T-helper 1 cell treated with Interleukin-12 subunit alpha and Interleukin-12 subunit beta and Interleukin-4 antibody, amounts not matched to agents 30 μg/mL and 1 μg/mL, for 36 hours (primary cell): ENCODE results near the gene EMX1.

Source experiments
- H3K27ac Mint-ChIP-seq: one replicate; pipeline ENCODE4 v1.8.0; 2021; ENCODE audit warnings: mild to moderate bottlenecking, mixed read lengths
- H3K27me3 Mint-ChIP-seq: one replicate; pipeline ENCODE4 v1.8.0; 2021; ENCODE audit warnings: low read depth, mixed read lengths
- H3K36me3 Mint-ChIP-seq: one replicate; pipeline ENCODE4 v1.8.0; 2021; ENCODE audit warnings: low read depth, mixed read lengths
- H3K4me1 Mint-ChIP-seq: one replicate; pipeline ENCODE4 v1.8.0; 2021; ENCODE audit warnings: low read depth, mixed read lengths
- H3K4me3 Mint-ChIP-seq: one replicate; pipeline ENCODE4 v1.8.0; 2021; ENCODE audit warnings: mild to moderate bottlenecking, moderate library complexity, mixed read lengths
- H3K9me3 Mint-ChIP-seq: one replicate; pipeline ENCODE4 v1.8.0; 2021; ENCODE audit warnings: mixed read lengths

The EMX1 gene

GRCh38 chr2:72940361-72940760 lies 23.0 kb downstream of the EMX1 start:
- Mint-ChIP-seq H3K9me3 (no peaks in the 10 kb centered on the region), H3K4me1 (no peaks in the 10 kb centered on the region), H3K36me3 (no peaks in the 10 kb centered on the region), H3K4me3 (no peak overlapping the region), H3K27ac (no peak overlapping the region), H3K27me3 (peaks cover 6% of the 10 kb centered on the region)

GRCh38 chr2:72940786-72941185 lies 23.5 kb downstream of the EMX1 start:
- Mint-ChIP-seq H3K36me3 (no peaks in the 10 kb centered on the region), H3K27ac (no peak overlapping the region), H3K4me1 (no peaks in the 10 kb centered on the region), H3K9me3 (no peaks in the 10 kb centered on the region), H3K4me3 (no peak overlapping the region), H3K27me3 (peaks cover 2% of the 10 kb centered on the region)

- Mint-ChIP-seq H3K4me3 (no peak overlapping the region), H3K9me3 (no peaks in the 10 kb centered on the region), H3K36me3 (no peaks in the 10 kb centered on the region)
Measured at GRCh38 chr2:72942293-72942692, 25.0 kb downstream of the EMX1 start.

GRCh38 chr2:72942881-72943418 lies 25.6 kb downstream of the EMX1 start:
- Mint-ChIP-seq H3K27ac (no peak overlapping the region), H3K4me1 (no peaks in the 10 kb centered on the region), H3K36me3 (no peaks in the 10 kb centered on the region), H3K4me3 (no peak overlapping the region), H3K9me3 (no peaks in the 10 kb centered on the region), H3K27me3 (no peaks in the 10 kb centered on the region)

More at GRCh38 chr2:72942293-72942692, 25.0 kb downstream of the EMX1 start:
- Mint-ChIP-seq H3K27me3 (no peaks in the 10 kb centered on the region), H3K4me1 (no peaks in the 10 kb centered on the region), H3K27ac (no peak overlapping the region)

- H3K4me3 Mint-ChIP-seq: no peak overlapping the region
- H3K9me3 Mint-ChIP-seq: no peaks in the 10 kb centered on the region
Measured at GRCh38 chr2:72943540-72944395, 26.4 kb downstream of the EMX1 start.

GRCh38 chr2:72944804-72945449 lies 27.6 kb downstream of the EMX1 start:
- H3K27me3 Mint-ChIP-seq: no peaks in the 10 kb centered on the region
- peaks cover 4% of the 10 kb centered on the region for H3K4me1 Mint-ChIP-seq
- no peaks in the 10 kb centered on the region for H3K36me3 Mint-ChIP-seq
- H3K4me3 Mint-ChIP-seq: no peak overlapping the region
- H3K9me3 Mint-ChIP-seq: no peaks in the 10 kb centered on the region
- no peak overlapping the region for H3K27ac Mint-ChIP-seq

More at GRCh38 chr2:72943540-72944395, 26.4 kb downstream of the EMX1 start:
- Mint-ChIP-seq H3K27ac (no peak overlapping the region), H3K36me3 (no peaks in the 10 kb centered on the region), H3K27me3 (no peaks in the 10 kb centered on the region), H3K4me1 (peaks cover 1% of the 10 kb centered on the region)

GRCh38 chr2:72945450-72946019 lies 28.2 kb downstream of the EMX1 start:
- H3K36me3 Mint-ChIP-seq: no peaks in the 10 kb centered on the region
- no peaks in the 10 kb centered on the region for H3K27me3 Mint-ChIP-seq
- H3K4me1 Mint-ChIP-seq: peaks cover 4% of the 10 kb centered on the region
- H3K4me3 Mint-ChIP-seq: no peak overlapping the region
- H3K9me3 Mint-ChIP-seq: no peaks in the 10 kb centered on the region
- no peak overlapping the region for H3K27ac Mint-ChIP-seq

- no peak overlapping the region for H3K27ac Mint-ChIP-seq
- no peaks in the 10 kb centered on the region for H3K9me3 Mint-ChIP-seq
- H3K4me1 Mint-ChIP-seq: peaks cover 4% of the 10 kb centered on the region
- no peak overlapping the region for H3K4me3 Mint-ChIP-seq
- no peaks in the 10 kb centered on the region for H3K27me3 Mint-ChIP-seq
- H3K36me3 Mint-ChIP-seq: no peaks in the 10 kb centered on the region
Measured at GRCh38 chr2:72946466-72946865, 29.1 kb downstream of the EMX1 start.

- Mint-ChIP-seq H3K9me3 (no peaks in the 10 kb centered on the region), H3K27ac (no peak overlapping the region), H3K36me3 (no peaks in the 10 kb centered on the region)
Measured at GRCh38 chr2:72947952-72948830, 30.9 kb downstream of the EMX1 start.

GRCh38 chr2:72949045-72949444 lies 31.7 kb downstream of the EMX1 start:
- Mint-ChIP-seq H3K9me3 (no peaks in the 10 kb centered on the region), H3K27ac (no peak overlapping the region), H3K4me1 (peaks cover 16% of the 10 kb centered on the region), H3K36me3 (no peaks in the 10 kb centered on the region), H3K4me3 (no peak overlapping the region), H3K27me3 (no peaks in the 10 kb centered on the region)

More at GRCh38 chr2:72947952-72948830, 30.9 kb downstream of the EMX1 start:
- Mint-ChIP-seq H3K4me1 (peaks cover 8% of the 10 kb centered on the region), H3K27me3 (no peaks in the 10 kb centered on the region), H3K4me3 (no peak overlapping the region)

- Mint-ChIP-seq H3K36me3 (no peaks in the 10 kb centered on the region), H3K27ac (no peak overlapping the region), H3K9me3 (no peaks in the 10 kb centered on the region), H3K4me1 (peaks cover 22% of the 10 kb centered on the region), H3K27me3 (no peaks in the 10 kb centered on the region), H3K4me3 (no peak overlapping the region)
Measured at GRCh38 chr2:72949642-72950041, 32.3 kb downstream of the EMX1 start.

- no peak overlapping the region for H3K27ac Mint-ChIP-seq
- H3K4me3 Mint-ChIP-seq: no peak overlapping the region
- H3K4me1 Mint-ChIP-seq: peaks cover 30% of the 10 kb centered on the region
Measured at GRCh38 chr2:72950558-72951255, 33.4 kb downstream of the EMX1 start.

GRCh38 chr2:72951303-72952095 lies 34.2 kb downstream of the EMX1 start:
- peaks cover 30% of the 10 kb centered on the region for H3K4me1 Mint-ChIP-seq
- no peak overlapping the region for H3K4me3 Mint-ChIP-seq
- no peak overlapping the region for H3K27ac Mint-ChIP-seq
- H3K27me3 Mint-ChIP-seq: no peaks in the 10 kb centered on the region
- H3K36me3 Mint-ChIP-seq: no peaks in the 10 kb centered on the region
- no peaks in the 10 kb centered on the region for H3K9me3 Mint-ChIP-seq

More at GRCh38 chr2:72950558-72951255, 33.4 kb downstream of the EMX1 start:
- H3K27me3 Mint-ChIP-seq: no peaks in the 10 kb centered on the region
- no peaks in the 10 kb centered on the region for H3K36me3 Mint-ChIP-seq
- no peaks in the 10 kb centered on the region for H3K9me3 Mint-ChIP-seq
